KBM-7 (cell line): ENCODE data around the gene TPRA1.
"Not testable (repeated sequence)": the region's sequence is repeated elsewhere in the genome, so short reads cannot be mapped to it uniquely, and the experiment has no call there.

Experiments used
- DNase-seq: peaks from one replicate; pipeline ENCODE4 v3.0.0-alpha.2; 2015
- in situ Hi-C: fragments of 300-500 bp; cut with MboI; formaldehyde crosslinking; loops from 2 replicates; pipeline ENCODE4 v1.14.3; 2020; ENCODE audit warnings: low sequenced_read_pairs, low pct_unique_long_range_greater_than_20kb, mixed read lengths

The TPRA1 gene

GRCh38 chr3:127618891-127619290, 28.4 kb upstream of the TPRA1 start:
- no peak for DNase-seq
- in situ Hi-C loops: no loop called here

DNA sequence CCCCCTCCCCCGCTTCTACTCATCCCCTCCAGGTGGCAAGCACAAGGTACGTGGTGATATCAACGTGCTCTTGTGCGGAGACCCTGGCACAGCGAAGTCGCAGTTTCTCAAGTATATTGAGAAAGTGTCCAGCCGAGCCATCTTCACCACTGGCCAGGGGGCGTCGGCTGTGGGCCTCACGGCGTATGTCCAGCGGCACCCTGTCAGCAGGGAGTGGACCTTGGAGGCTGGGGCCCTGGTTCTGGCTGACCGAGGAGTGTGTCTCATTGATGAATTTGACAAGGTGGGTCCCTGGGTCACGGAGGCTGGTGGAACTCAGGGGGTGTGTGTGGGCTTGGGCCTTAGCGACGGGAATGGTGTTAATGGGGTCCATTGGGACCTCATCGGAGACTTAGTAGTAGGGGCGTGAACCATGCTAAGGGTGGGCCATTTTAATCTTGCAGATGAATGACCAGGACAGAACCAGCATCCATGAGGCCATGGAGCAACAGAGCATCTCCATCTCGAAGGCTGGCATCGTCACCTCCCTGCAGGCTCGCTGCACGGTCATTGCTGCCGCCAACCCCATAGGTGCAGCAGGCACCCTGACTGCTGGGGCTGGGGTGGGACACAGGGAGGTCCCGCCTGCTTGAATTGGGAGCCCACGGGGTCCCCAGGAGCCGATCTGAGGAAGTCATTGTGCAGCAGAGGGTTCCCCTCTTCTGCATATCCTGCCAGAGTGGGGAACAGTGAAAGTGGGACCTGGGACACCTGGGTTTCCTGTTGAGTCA, 26.5 kb upstream of the TPRA1 start:
- DNase-seq: no peak
- in situ Hi-C loops: no loop called here

GRCh38 chr3:127615631-127616305, 25.2 kb upstream of the TPRA1 start:
- no peak for DNase-seq
- in situ Hi-C loops: no loop called here

DNA sequence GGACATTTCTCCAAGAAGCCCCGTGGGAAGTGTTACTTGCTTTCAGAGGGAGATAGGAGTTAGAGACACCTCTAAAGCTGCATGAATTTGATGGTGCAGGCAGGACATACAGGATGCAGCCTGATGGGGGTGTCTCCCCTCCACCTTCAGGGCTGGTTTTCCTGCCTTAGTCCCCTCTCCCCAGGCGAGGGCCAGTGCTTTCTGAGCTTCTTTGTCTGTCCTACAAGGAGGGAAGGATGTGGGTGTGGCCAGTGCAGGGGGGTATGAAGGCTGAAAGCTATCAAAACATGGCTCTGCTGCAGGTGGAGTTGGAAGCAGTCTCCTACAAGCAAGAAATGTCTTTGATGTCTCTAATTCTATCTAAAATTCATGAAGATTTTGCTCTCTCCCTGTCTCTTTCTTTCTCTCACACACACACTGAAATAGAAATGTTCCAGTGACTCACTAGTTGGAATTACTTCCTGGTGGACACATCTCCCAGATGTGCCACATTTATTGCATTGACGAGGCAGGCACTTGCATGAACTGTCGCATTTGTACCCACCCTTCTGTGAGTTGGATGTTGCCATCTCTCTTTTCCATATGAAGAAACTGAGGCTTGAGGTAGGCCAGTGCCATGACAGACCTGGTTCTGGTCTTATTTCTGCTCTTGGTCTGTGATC, 24.5 kb upstream of the TPRA1 start:
- DNase-seq: no peak
- in situ Hi-C loops: no loop called here

DNA sequence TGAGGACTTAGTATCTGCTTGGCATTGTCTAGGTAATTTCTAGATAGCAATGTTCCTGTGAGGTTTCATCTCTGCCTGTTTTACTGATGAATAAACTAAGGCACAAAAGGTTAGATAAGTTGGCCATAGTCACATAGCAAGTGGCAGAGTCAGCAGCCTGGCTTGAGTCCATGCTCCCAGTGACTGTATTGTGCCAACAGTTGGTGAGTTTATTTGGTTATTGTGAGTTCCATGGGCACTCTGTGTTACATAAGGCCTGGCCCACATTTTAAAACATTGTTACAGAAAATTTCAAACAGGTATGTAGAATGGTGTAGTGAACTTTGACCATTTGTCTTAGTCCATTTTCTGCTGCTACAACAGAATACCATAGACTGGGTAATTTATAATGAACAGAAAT, 22.9 kb upstream of the TPRA1 start:
- in situ Hi-C loops: no loop called here
- DNase-seq: no peak

GRCh38 chr3:127612966-127613365, 22.4 kb upstream of the TPRA1 start:
- in situ Hi-C loops: no loop called here
- no peak for DNase-seq

- in situ Hi-C loops: no loop called here
- no peak for DNase-seq
Observed at GRCh38 chr3:127611251-127611650, 20.7 kb upstream of the TPRA1 start.

DNA sequence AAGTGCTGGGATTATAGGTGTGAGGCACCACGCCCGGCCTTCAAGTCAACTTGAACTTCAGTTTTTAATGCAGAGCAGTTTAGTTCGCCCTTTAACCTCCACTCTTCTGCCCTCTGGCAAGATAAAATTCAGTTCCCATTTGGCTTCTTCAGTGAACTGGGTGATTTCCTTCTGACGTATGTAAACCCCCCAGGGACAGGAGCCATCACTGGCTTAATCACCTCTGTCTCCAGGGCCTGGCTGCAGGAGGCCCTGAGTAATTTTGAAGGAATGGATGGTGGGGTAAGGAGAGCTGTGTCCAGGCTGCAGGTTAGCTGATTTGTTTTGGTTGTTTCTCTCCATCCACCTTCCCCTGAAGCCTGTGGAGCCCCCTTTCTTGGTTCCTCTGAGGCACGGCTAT, 19.6 kb upstream of the TPRA1 start:
- in situ Hi-C loops: no loop called here
- DNase-seq: no peak

GRCh38 chr3:127608362-127608718, 17.8 kb upstream of the TPRA1 start:
- DNase-seq: no peak
- in situ Hi-C loops: no loop called here

DNA sequence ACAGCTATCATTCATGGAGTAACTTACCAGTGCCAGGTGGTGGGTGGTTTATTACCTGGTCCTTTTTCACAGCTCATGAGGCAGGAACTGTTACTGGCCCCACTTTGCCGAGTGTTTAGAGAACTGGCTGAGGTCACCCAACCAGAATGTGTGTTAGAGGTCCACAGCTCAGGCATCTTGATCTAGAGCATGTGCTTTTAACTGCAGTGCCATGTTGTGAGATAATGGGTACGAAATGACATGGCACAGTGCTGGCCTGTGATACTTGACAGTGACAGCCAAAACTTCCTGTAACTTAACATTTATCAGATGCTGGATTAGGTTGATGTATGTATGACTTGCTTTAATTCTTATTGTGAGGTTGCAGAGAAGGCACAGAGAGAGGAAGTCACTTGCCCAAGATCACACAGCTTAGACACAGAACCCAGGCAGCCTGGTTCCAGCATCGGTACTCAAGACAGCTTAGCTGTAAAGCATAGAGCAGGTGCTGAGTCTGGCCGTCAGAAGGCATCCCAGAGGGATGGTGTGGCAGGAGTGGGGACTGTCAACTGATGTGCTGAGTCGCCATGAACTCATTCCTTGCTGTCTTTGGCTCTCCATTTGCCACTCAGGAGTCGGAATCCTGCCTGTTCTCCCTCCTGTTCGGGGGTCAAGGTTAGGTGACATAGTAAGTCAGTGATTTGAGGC, 17.3 kb upstream of the TPRA1 start:
- DNase-seq: no peak
- in situ Hi-C loops: no loop called here

- in situ Hi-C loops: no loop called here
Observed at GRCh38 chr3:127606981-127607595, 16.6 kb upstream of the TPRA1 start.

DNA sequence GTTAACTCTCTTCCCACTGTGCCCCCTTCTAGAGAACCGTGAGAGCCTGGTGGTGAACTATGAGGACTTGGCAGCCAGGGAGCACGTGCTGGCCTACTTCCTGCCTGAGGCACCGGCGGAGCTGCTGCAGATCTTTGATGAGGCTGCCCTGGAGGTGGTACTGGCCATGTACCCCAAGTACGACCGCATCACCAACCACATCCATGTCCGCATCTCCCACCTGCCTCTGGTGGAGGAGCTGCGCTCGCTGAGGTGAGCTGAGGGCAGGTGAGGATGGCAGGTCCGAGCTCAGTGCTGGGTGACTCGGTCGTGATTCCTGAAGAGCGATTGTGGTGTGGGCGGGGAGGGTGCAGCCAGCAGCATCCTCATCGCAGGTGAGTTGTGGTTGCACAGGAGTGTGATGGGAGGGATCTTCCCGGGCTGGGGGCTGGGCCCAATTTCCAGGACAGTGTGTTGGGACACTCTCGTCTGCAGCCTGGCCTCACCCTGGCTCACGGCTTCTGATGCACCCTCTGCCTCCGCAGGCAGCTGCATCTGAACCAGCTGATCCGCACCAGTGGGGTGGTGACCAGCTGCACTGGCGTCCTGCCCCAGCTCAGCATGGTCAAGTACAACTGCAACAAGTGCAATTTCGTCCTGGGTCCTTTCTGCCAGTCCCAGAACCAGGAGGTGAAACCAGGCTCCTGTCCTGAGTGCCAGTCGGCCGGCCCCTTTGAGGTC, 15.7 kb upstream of the TPRA1 start:
- in situ Hi-C loops: no loop called here

More at GRCh38 chr3:127606981-127607595, 16.6 kb upstream of the TPRA1 start:
- no peak for DNase-seq

DNA sequence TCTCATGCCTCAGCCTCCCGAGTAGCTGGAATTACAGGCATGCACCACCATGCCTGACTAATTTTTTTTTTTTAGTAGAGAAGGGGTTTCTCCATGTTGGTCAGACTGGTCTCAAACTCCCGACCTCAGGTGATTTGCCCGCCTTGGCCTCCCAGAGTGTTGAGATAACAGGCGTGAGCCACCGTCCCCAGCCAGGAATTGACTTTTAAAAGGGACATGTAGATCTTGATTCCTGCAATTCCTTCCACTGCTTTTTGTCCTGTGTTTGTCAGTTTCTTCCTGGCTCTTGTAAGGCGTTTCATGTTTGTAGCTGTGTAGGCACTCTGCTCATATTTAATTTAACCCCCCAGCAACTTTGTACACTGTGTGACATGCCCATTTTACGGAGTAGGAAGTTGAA, 15.0 kb upstream of the TPRA1 start:
- in situ Hi-C loops, DNase-seq: not testable (repeated sequence)

More for the DNA sequence above, 15.7 kb upstream of the TPRA1 start:
- no peak for DNase-seq

DNA sequence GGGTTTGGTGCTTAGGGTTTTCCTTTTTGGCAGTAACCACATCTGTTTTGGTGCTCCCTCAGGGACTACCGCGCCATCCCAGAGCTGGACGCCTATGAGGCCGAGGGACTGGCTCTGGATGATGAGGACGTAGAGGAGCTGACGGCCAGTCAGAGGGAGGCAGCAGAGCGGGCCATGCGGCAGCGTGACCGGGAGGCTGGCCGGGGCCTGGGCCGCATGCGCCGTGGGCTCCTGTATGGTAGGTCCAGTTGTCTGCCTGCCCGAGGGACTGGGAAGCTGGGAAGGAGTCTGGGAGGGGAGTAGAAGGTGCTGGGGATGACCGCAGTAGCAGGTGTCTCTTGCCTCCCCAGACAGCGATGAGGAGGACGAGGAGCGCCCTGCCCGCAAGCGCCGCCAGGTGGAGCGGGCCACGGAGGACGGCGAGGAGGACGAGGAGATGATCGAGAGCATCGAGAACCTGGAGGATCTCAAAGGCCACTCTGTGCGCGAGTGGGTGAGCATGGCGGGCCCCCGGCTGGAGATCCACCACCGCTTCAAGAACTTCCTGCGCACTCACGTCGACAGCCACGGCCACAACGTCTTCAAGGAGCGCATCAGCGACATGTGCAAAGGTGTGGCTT, 14.1 kb upstream of the TPRA1 start:
- DNase-seq: no peak
- in situ Hi-C loops: no loop called here

GRCh38 chr3:127604035-127604434, 13.5 kb upstream of the TPRA1 start:
- no peak for DNase-seq
- in situ Hi-C loops: no loop called here

GRCh38 chr3:127600749-127601456, 10.4 kb upstream of the TPRA1 start:
- no peak for DNase-seq
- in situ Hi-C loops: no loop called here

DNA sequence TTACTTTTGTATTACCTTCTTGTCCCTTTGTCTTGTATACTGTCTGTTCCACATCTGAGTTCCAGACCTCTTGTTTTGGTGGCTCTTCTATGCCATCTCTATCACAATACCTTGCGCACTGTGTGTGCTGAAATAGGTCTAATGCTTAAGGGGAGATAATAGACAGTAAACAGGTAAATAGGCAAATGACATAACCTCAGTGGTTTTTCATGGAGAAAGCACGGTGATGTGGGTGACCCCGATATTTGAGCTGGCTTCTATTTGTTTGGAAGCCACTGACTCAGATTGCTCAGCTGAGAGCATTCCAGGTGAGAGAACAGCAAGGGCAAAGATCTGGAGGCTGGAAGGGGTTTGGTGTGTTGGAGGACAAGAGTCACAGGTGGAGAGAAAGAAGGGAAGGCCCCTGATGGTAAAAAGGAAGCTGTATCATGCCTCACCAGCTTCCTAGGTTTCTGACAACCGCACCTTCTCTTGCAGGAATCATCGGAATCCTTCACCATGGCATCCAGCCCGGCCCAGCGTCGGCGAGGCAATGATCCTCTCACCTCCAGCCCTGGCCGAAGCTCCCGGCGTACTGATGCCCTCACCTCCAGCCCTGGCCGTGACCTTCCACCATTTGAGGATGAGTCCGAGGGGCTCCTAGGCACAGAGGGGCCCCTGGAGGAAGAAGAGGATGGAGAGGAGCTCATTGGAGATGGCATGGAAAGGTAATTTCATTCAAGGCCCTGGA, 8.5 kb upstream of the TPRA1 start:
- no peak for DNase-seq
- in situ Hi-C loops: no loop called here
